NCI-H146 treated with DMSO at 0.1 percent for 48 hours (cell line): ENCODE measurements around the gene ACOT11.

Experiments used
- DNase-seq: peaks from one replicate; lab custom pipeline; 2025; ENCODE audit not compliant: unreplicated experiment; lab: John Stamatoyannopoulos, UW

The ACOT11 gene

GRCh38 chr1:54584575-54584974 lies 36.5 kb downstream of the ACOT11 start:
- DNase-seq = no peak

DNA sequence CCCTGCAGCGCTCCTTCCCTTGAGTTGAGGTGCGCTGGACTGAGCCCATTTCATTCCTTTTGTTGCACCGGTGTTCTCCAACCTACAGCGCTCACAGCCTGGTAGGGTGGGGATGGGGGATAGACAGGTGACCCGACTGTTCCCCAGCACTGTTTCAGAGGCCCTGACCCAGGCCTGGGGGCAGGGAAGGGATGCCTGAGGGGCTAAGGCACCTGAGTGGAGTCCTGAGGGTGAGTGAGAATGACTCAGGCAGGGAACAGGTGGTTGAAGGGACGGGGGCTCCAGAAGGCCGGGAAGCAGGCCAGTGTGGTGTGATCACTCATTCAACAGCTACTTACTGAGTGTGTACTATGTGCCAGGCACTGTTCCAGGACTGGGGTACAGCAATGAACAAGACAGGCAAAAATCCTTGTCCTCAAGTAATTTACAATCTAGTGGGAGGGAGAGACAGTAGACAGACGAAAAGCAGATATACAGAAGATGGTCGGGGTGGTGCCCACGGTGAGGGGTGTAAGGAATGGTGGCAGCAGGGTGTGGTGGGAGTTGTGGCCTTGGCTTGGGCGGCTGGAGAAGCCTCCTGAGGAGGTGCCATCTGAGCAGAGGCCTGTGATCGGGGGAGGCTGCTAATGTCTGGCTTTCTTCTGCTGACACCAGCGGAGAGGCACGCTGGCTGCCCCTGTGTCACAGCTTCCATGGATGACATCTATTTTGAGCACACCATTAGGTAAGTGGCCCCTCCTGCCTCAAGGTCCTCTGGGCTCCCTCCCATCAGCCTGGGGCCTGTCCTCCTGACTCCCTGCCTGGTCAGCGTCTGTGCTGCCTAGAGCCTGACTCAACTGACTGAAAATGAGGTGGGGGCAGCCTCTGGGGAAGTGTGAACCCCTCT lies 37.4 kb downstream of the ACOT11 start:
- DNase-seq = no peak

DNA sequence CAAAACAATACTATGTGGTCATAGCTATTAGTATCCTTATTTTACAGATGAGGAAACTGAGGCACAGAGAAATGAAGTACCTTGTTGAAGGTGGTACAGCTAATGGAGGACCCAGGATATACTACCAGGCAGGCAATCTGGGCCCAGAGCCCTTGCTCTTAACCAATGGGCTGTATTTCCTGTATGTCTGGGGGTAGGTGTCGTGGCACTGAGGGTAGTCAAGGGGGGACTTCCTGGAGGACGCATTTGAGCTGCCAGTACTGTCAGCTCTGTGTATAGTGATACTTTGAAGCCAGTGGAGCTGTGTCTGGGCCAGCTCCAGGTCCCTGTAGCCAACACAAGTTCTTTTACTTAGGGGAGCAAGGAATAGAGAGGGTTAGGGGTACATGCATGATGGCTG lies 40.3 kb downstream of the ACOT11 start:
- no peak for DNase-seq

GRCh38 chr1:54591127-54591756 lies 43.2 kb downstream of the ACOT11 start:
- DNase-seq = no peak

DNA sequence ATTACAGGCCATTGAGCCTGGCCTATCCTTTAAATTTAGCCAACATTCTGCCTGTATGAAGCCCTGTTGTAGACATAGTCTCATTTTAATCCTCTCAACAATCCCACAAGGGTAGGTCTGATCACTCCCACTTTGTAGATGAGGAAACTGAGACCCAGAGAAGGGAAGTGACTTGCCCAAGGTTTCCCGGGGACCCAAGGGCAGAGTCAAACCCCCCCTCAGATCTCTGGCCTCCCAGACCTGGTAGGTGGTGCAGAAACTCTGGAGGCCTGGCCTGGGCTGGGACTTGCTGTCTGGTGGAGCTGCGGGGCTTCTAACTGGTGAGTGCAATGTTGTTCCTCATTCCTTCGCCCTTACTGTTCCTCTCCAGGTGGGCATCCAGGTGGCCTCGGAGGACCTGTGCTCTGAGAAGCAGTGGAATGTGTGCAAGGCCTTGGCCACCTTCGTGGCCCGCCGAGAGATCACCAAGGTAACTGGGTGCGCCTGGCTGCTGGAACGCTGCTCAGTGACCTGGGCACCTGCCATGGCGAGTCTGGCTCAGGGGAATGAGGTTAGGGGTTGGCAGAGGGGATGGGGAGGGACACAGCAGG lies 45.6 kb downstream of the ACOT11 start:
- DNase-seq = no peak

GRCh38 chr1:54594463-54594862 lies 46.4 kb downstream of the ACOT11 start:
- no peak for DNase-seq

DNA sequence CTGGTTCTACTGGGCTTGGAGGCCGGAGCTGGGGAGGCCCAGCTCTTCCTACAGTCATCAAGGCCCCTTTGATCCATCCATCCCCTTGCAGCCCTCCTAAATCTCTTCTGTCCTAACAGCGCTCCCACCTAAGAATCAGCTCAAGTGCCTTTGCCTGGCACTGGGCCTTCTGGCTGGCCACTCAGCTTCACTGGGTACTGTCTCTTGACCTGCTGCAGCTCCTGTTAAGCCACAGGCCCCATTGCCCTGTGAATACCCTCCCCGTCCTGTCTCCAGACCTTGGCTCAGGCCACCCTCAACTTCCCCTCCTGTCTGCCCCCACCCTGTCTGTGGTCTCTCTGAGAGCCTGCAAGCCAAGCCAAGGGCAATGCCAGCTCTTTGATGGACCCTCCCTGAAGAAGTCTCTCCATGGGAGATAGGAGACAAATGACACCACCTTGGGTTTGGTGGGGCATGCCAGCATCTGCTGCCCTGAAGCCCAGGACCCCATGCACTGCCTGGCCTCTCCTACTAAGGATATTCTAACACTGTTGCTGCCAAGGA lies 48.0 kb downstream of the ACOT11 start:
- no peak for DNase-seq

GRCh38 chr1:54596756-54597155 lies 48.7 kb downstream of the ACOT11 start:
- no peak for DNase-seq

GRCh38 chr1:54597455-54598030 lies 49.5 kb downstream of the ACOT11 start:
- DNase-seq = no peak

- no peak for DNase-seq
Measured at GRCh38 chr1:54599211-54599823, 51.3 kb downstream of the ACOT11 start.

GRCh38 chr1:54600947-54601721 lies 53.1 kb downstream of the ACOT11 start:
- DNase-seq = no peak

DNA sequence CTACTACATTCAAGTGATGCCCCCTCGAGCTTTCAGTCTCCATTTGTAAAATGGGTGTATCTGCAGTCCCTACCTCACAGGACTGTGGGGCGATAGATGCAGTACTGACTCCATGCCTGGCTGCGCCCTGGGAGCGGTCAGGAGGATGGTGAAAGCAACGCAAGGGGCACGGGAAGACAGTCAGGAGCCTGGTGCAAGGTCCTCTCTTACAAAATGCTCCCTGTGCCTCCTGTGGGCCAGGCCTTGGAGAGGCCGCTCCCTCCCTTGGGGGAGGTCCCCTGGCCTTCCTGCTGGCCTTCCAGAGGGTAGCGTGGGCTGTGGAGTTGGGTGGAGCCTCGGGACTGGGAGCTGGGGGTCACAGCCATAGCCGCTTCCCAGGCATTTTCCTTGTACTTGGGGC lies 53.7 kb downstream of the ACOT11 start:
- no peak for DNase-seq

- no peak for DNase-seq
Measured at GRCh38 chr1:54602554-54602953, 54.5 kb downstream of the ACOT11 start.

GRCh38 chr1:54603241-54603640 lies 55.2 kb downstream of the ACOT11 start:
- no peak for DNase-seq

DNA sequence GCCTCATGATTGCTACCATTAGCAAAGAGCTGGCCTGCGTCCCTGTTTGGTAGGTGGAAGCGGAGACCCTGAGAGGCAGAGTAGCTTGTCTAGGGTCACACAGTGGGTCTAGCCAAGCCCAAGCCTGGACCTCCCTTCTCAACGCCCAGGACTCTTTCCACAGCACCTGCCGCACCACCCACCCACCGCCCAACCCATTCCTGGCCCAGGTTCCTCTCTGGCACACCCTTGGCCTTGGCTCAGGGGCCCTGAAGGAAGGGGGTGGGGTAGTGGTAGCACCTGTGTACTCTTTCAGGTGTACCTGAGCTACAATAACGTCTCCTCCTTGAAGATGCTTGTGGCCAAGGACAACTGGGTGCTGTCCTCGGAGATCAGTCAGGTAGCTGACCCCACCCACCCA lies 56.0 kb downstream of the ACOT11 start:
- no peak for DNase-seq

DNA sequence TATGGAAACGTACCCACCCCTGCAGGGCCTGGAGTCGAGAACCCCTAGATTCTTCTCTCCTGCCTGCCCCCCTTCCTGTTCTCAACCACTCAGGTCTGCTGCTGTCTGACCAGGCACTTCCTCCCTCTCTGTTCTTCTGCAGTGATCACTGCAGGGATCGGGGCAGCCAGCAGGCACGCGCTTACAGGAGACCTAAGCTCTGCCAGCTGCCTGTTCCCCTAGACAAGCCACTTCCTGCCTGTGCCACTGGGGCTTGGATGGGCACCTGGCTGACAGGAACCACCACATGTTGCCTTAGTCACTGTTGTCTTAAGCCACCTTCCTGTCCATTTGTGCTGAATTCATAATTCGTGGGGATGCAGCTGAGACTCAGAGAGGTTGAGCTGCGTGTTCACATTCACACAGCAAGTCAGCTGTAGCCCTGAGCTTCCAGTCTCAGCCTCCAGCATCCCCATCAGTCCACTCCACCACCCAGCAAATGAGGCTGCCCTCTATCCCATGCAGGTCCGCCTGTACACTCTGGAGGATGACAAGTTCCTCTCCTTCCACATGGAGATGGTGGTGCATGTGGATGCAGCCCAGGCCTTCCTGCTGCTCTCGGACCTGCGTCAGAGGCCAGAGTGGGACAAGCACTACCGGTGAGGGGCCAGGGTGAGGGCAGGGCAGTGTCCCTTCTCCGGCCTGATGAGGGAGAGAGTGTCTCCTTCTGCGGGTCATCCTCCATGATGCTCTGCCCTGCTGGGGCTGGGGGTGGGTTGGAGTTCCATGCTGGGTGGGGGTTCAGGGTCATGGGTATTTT lies 56.7 kb downstream of the ACOT11 start:
- DNase-seq = no peak

GRCh38 chr1:54606096-54606989 lies 58.3 kb downstream of the ACOT11 start:
- DNase-seq = peak; percentile 71

GRCh38 chr1:54606990-54607325 lies 58.9 kb downstream of the ACOT11 start:
- DNase-seq = no peak
